Measurements from ENCODE around the gene MAP2K3.

DNA sequence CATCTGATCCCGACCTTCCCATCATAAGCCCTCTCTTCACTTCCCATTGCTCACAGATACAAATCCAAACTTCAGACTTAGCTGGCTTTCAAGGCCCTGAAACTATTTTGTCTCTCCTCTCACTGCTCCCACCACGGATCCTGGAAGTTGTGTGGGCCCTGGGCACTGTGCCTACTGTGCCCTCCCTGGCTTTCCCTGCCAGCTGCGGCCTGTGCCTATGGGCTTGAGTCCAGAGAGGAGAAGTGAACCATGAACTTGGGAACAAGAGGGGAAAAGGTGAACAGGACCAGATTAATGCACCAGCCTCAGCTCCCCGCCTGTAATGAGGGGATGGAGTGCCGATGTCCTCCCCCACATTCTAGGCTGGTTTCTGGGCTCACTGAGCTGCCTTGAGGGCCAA is 72.8 kb downstream of the MAP2K3 start:
- TF ChIP-seq, protein P1, sequence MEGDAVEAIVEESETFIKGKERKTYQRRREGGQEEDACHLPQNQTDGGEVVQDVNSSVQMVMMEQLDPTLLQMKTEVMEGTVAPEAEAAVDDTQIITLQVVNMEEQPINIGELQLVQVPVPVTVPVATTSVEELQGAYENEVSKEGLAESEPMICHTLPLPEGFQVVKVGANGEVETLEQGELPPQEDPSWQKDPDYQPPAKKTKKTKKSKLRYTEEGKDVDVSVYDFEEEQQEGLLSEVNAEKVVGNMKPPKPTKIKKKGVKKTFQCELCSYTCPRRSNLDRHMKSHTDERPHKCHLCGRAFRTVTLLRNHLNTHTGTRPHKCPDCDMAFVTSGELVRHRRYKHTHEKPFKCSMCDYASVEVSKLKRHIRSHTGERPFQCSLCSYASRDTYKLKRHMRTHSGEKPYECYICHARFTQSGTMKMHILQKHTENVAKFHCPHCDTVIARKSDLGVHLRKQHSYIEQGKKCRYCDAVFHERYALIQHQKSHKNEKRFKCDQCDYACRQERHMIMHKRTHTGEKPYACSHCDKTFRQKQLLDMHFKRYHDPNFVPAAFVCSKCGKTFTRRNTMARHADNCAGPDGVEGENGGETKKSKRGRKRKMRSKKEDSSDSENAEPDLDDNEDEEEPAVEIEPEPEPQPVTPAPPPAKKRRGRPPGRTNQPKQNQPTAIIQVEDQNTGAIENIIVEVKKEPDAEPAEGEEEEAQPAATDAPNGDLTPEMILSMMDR (optimal IDR thresholded peaks at IDR 0.05 in 1 of 3, IDR thresholded peaks at IDR 0.05 in 1 of 3, conservative IDR thresholded peaks at IDR 0.05 in 1 of 3; ENCODE audit: extremely low read depth in 1 of 3, insufficient read depth in 2 of 3, low read length in 3 of 3), result no peak
- TF ChIP-seq EZH2 (IDR thresholded peaks at IDR 0.05; ENCODE audit: low read length), result no peak
